Measurements from ENCODE around the gene ZNF200. TPM values are rescaled to one million over a fixed set of nuclear protein-coding genes. Genes with fewer than 3 reads are reported as not detected.

The ZNF200 gene
- total and polyA plus RNA-seq, 4 donors = 1.8 to 5.3 (median 3.4) TPM

- no peak for DNase-seq (ENCODE audit: low spot score)
- Histone ChIP-seq H3K36me3 (ENCODE audit: control insufficient read depth in 4 of 4, insufficient read depth in 3 of 4, low read depth in 1 of 4, low read length in 3 of 4) (peaks cover 5 to 33% (median 31%) of the 10 kb centered on the region in 4 donors), H3K27me3 (ENCODE audit: control insufficient read depth in 4 of 4, insufficient read depth in 4 of 4, low read length in 3 of 4) (no peaks in the 10 kb centered on the region), H3K4me1 (ENCODE audit: control insufficient read depth in 4 of 4, insufficient read depth in 4 of 4, low read length in 3 of 4) (peaks cover 2 to 11% (median 8%) of the 10 kb centered on the region in 4 donors), H3K9ac (ENCODE audit: low read depth in 1 of 2, low read length in 2 of 2) (peak overlapping the region; percentile 63 to 99), H3K4me3 (ENCODE audit: low read depth in 1 of 3, low read length in 3 of 3) (peak overlapping the region; percentile 81 to 99 (median 82)), H3K27ac (ENCODE audit: low read depth in 1 of 2, low read length in 2 of 2) (peak overlapping the region; percentile 84 to 99), H3K9me3 (ENCODE audit: control insufficient read depth in 4 of 4, low read length in 3 of 4) (peaks cover 7 to 22% (median 13%) of the 10 kb centered on the region in 4 donors)
- TF ChIP-seq REST (IDR thresholded peaks at IDR 0.05) = no peak
- no peak for TF ChIP-seq NR2F2 (IDR thresholded peaks at IDR 0.05)
- TF ChIP-seq, protein P1, sequence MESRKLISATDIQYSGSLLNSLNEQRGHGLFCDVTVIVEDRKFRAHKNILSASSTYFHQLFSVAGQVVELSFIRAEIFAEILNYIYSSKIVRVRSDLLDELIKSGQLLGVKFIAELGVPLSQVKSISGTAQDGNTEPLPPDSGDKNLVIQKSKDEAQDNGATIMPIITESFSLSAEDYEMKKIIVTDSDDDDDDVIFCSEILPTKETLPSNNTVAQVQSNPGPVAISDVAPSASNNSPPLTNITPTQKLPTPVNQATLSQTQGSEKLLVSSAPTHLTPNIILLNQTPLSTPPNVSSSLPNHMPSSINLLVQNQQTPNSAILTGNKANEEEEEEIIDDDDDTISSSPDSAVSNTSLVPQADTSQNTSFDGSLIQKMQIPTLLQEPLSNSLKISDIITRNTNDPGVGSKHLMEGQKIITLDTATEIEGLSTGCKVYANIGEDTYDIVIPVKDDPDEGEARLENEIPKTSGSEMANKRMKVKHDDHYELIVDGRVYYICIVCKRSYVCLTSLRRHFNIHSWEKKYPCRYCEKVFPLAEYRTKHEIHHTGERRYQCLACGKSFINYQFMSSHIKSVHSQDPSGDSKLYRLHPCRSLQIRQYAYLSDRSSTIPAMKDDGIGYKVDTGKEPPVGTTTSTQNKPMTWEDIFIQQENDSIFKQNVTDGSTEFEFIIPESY (IDR thresholded peaks at IDR 0.05) = no peak
- TF ChIP-seq GABPA (IDR thresholded peaks at IDR 0.05 in 1 of 2, conservative IDR thresholded peaks at IDR 0.05 in 1 of 2) = no peak
- TF ChIP-seq, protein P2, sequence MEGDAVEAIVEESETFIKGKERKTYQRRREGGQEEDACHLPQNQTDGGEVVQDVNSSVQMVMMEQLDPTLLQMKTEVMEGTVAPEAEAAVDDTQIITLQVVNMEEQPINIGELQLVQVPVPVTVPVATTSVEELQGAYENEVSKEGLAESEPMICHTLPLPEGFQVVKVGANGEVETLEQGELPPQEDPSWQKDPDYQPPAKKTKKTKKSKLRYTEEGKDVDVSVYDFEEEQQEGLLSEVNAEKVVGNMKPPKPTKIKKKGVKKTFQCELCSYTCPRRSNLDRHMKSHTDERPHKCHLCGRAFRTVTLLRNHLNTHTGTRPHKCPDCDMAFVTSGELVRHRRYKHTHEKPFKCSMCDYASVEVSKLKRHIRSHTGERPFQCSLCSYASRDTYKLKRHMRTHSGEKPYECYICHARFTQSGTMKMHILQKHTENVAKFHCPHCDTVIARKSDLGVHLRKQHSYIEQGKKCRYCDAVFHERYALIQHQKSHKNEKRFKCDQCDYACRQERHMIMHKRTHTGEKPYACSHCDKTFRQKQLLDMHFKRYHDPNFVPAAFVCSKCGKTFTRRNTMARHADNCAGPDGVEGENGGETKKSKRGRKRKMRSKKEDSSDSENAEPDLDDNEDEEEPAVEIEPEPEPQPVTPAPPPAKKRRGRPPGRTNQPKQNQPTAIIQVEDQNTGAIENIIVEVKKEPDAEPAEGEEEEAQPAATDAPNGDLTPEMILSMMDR (IDR thresholded peaks at IDR 0.05; ENCODE audit: low read depth, low read length, missing input control) = no peak
- TF ChIP-seq, protein P3, sequence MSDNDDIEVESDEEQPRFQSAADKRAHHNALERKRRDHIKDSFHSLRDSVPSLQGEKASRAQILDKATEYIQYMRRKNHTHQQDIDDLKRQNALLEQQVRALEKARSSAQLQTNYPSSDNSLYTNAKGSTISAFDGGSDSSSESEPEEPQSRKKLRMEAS (IDR thresholded peaks at IDR 0.05) = no peak
- no peak for TF ChIP-seq EGR1 (IDR thresholded peaks at IDR 0.05; ENCODE audit: low read depth in 2 of 2)
- TF ChIP-seq FOXA2 (IDR thresholded peaks at IDR 0.05) = no peak
- no peak for TF ChIP-seq JUND (IDR thresholded peaks at IDR 0.05)
- no peak for TF ChIP-seq HNF4A (conservative IDR thresholded peaks at IDR 0.05)
- TF ChIP-seq RXRA (IDR thresholded peaks at IDR 0.05) = no peak
- no peak for TF ChIP-seq ATF3 (IDR thresholded peaks at IDR 0.05)
- no peak for TF ChIP-seq HNF4G (IDR thresholded peaks at IDR 0.05)
- no peak for TF ChIP-seq FOXA1 (IDR thresholded peaks at IDR 0.05)
- no peak for TF ChIP-seq SP1 (IDR thresholded peaks at IDR 0.05)
- no peak for TF ChIP-seq TAF1 (conservative IDR thresholded peaks at IDR 0.05)
- no peak for TF ChIP-seq RAD21 (IDR thresholded peaks at IDR 0.05)
- TF ChIP-seq YY1 (IDR thresholded peaks at IDR 0.05) = no peak
- WGBS = 3% methylated on average over 18 of the region's 18 CpGs
Measured at GRCh38 chr16:3234543-3234856, 458 bp downstream of the ZNF200 start.
